Activated naive CD4-positive, alpha-beta T cell treated with anti-CD3 and anti-CD28 coated beads, Interleukin-2, amount 50 U/mL, for 16 hours (primary cell): ENCODE measurements around the gene ECM1.

Source experiments
- DNase-seq: peaks from one replicate; pipeline ENCODE4 v3.0.0-alpha.2; 2020

ECM1 gene

GRCh38 chr1:150546294-150546937 lies 38.5 kb downstream of the ECM1 start:
- no peak for DNase-seq

GRCh38 chr1:150548324-150548631 lies 40.4 kb downstream of the ECM1 start:
- no peak for DNase-seq

- DNase-seq = peak; percentile 48
Observed at GRCh38 chr1:150548632-150549495, 41.0 kb downstream of the ECM1 start, which contains the start of gene ADAMTSL4. Gene ADAMTSL4, plus strand, starts transcription at chr1:150549408. Its CDS starts 2,881 bp downstream, at chr1:150552289.

- no peak for DNase-seq
Observed at GRCh38 chr1:150549496-150550221, 41.8 kb downstream of the ECM1 start.

- DNase-seq = no peak
Observed at GRCh38 chr1:150550222-150551050, 42.5 kb downstream of the ECM1 start.

- no peak for DNase-seq
Observed at GRCh38 chr1:150551051-150551783, 43.3 kb downstream of the ECM1 start.

GRCh38 chr1:150551784-150552127 lies 43.8 kb downstream of the ECM1 start:
- DNase-seq = no peak

- no peak for DNase-seq
Observed at GRCh38 chr1:150552128-150552910, 44.4 kb downstream of the ECM1 start.

- DNase-seq = no peak
Observed at GRCh38 chr1:150552911-150553289, 45.0 kb downstream of the ECM1 start.

- DNase-seq = no peak
Observed at GRCh38 chr1:150553392-150554085, 45.6 kb downstream of the ECM1 start.

- DNase-seq = no peak
Observed at GRCh38 chr1:150554086-150554452, 46.2 kb downstream of the ECM1 start.

GRCh38 chr1:150555198-150555970 lies 47.5 kb downstream of the ECM1 start:
- DNase-seq = no peak

GRCh38 chr1:150555971-150556865 lies 48.3 kb downstream of the ECM1 start:
- no peak for DNase-seq

GRCh38 chr1:150557065-150557600 lies 49.2 kb downstream of the ECM1 start:
- DNase-seq = no peak

GRCh38 chr1:150557813-150558212 lies 49.9 kb downstream of the ECM1 start:
- no peak for DNase-seq

GRCh38 chr1:150558303-150558704 lies 50.4 kb downstream of the ECM1 start:
- DNase-seq = no peak

GRCh38 chr1:150558761-150559655 lies 51.1 kb downstream of the ECM1 start:
- DNase-seq = no peak

- DNase-seq = no peak
Observed at GRCh38 chr1:150559656-150560010, 51.7 kb downstream of the ECM1 start.
